Activated CD4-positive, CD25-positive, alpha-beta regulatory T cell (primary cell): ENCODE results near the gene OR2Y1.
"Not testable (repeated sequence)": the region's sequence is repeated elsewhere in the genome, so short reads cannot be mapped to it uniquely, and the experiment has no call there.

ENCODE experiments used
- DNase-seq, 4 experiments: peaks; one replicate each; lab custom pipeline; 2025; lab: John Stamatoyannopoulos, UW

Gene OR2Y1

GRCh38 chr5:180739271-180739670 lies 587 bp downstream of the OR2Y1 start:
- DNase-seq = no peak

- DNase-seq = no peak
Measured at GRCh38 chr5:180736536-180736935, 3.3 kb downstream of the OR2Y1 start.

GRCh38 chr5:180724944-180725343 lies 14.9 kb downstream of the OR2Y1 start:
- DNase-seq = no peak

GRCh38 chr5:180723936-180724335 lies 15.9 kb downstream of the OR2Y1 start:
- DNase-seq = no peak

DNA sequence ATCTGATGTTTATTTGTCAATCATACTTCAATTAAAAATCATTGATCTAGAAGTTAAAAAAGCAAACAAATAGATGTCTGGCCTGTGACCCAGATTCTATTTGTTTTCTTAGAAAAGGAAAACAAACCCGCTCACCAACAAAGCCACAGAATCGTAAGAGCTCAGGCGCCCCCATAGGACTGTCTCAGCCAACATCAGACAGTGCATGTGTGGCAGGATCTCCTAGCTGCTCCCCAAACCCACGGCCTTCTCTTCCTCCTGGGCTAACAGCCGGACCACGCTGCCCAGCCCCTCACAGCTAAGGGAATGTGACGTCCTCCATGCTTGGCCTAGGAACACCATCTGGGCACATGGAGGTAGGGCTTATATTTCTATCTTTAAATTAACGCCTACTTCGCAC lies 19.4 kb downstream of the OR2Y1 start:
- no peak for DNase-seq

DNA sequence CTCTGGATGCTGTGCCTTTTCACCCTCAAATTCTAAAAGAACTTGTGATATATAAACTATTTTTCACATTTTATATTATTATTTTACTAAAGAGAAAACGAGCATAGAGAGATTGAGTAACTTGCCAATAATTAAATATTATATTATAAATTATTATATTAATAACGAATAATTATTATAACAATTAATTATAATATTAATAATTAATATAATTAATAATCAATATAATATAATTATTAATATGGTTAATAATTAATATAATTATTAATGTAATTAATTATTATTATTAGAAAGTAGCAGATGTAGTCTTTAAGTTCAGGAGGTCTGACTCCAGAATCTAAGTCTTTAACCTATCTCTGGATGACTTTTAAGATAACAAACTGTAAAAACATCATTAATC lies 20.1 kb downstream of the OR2Y1 start:
- no peak for DNase-seq

DNA sequence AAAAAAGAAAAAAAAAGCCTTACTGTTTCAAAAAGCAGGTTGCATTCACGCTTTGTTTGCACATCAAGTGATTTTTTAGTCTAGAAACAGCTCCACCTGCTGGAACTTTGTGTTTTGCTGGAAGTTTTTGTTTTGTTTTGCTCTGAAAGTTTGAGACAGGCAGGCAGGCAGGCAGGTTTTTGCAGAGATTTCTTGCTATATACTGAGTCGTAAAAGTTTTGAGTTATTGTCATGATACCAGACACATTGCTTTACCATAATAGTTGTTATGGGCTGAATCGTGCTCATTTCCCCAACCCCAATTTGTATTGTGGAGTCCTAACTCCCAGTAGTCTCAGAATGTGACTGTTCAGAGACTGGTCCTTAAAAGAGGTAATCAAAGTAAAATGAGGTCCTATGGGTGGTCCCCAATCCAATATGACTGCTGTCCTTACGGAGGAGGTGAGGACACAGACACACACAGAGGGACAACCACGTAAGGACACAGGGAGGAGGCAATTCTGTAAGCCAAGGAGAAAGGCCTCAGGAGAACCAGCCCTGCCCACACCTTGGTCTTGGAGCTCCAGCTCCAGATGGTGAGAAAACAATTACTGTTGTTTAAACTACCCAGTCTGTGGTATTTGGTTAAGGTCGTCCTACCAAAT lies 20.9 kb downstream of the OR2Y1 start:
- DNase-seq = peak in 1 of 4 experiments; percentile 6

- DNase-seq = no peak
Measured at GRCh38 chr5:180717989-180718388, 21.9 kb downstream of the OR2Y1 start.

- DNase-seq = no peak
Measured at GRCh38 chr5:180704362-180704761, 35.5 kb downstream of the OR2Y1 start.

DNA sequence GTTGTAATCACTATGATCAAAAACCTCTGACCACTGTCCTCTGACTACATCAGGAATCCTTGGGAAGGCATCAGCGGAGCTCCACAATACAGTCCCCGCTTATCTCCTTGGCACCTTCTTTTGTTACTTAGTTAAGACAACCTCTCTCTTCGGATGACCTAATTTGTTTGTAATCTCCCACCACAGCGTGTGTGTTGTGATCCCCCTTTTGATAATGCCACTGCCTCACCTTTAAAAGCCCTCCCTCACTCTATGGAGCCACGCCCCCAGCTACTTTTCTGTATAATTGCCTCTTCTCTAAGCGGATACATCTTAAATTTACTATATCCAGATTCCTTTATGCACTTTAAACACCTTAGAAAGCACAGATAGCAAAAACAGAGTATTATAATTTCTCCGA lies 35.9 kb downstream of the OR2Y1 start:
- no peak for DNase-seq

GRCh38 chr5:180703371-180703770 lies 36.5 kb downstream of the OR2Y1 start:
- DNase-seq = not testable (repeated sequence)

GRCh38 chr5:180700440-180700839 lies 39.4 kb downstream of the OR2Y1 start:
- DNase-seq = not testable (repeated sequence)

DNA sequence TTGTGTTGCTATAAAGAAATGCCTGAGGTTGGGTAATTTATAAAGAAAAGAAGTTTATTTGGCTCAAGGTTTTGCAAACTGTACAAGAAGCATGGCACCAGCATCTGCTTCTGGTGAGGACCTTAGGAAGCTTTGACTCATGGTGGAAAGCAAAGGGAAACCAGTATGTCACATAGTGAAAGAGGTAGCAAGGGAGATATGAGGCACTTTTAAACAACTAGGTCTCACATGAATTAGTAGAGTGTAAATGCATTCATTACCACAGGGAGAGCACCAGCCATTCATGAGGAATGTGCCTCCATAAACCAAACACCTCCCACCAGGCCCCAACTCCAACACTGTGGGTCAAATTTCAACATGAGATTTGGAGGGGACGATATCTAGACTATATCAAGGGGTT lies 40.8 kb downstream of the OR2Y1 start:
- DNase-seq = no peak

- DNase-seq = no peak
Measured at GRCh38 chr5:180696116-180696515, 43.7 kb downstream of the OR2Y1 start.

DNA sequence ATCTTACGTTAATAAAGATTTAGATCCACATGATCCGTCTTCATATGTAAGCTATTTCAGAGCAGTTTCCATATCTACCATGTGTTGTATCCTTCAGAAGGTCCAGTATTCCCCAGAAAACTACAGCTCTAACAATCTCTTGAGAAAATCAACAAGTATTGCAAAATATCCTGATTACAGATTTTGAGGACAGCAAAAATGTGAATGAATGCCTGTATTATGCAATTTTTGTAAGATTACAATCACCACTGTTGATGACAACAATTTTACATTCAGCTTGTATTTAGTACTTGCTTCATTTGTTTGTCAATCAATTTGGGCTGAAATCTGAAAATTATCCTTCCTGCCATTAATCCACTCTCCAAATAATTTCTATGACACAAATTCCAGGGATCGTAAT lies 47.4 kb downstream of the OR2Y1 start:
- DNase-seq = no peak

- no peak for DNase-seq
Measured at GRCh38 chr5:180691046-180691445, 48.8 kb downstream of the OR2Y1 start.

- DNase-seq = no peak
Measured at GRCh38 chr5:180690562-180690961, 49.3 kb downstream of the OR2Y1 start.

DNA sequence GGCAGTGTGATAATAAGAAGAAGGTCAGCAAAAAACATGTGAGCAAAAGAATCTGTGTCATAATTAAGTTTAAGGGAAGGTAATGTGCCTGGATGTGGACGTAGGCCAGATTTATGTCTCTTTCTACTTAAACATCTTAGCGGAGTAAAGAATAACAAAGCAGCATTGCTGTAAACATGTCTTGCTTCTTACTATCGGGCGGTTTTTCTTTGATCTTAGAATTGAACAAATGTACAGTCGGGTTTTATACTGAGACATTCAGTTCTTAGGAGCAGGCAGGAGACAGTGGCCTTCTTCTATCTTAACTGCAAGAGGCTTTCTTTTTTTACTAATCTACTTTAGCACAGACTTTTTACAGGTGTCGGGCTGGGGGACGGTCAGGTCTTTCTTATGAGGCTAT lies 50.1 kb downstream of the OR2Y1 start:
- no peak for DNase-seq
